ENCODE measurements around the gene IFNG. TPM values are rescaled to one million over a fixed set of nuclear protein-coding genes. Genes with fewer than 3 reads are reported as not detected.
"Not testable (repeated sequence)": the region's sequence is repeated elsewhere in the genome, so short reads cannot be mapped to it uniquely, and the experiment has no call there.

The IFNG gene
- total RNA-seq (1 to 10 TPM; 2.9 to 3.2 TPM), total RNA-seq (0.24 to 3,972 (median 18.2) reads per million in 172 experiments)
- polyA plus RNA-seq (2013, experiment 1 of 2): 4.0 TPM
- polyA plus RNA-seq (2013, experiment 2 of 2): 25.3 TPM

- H3K4me3 Mint-ChIP-seq: peak within 1 kb of the TSS; percentile 34
- H3K9me3 Mint-ChIP-seq: no peaks in the 10 kb centered on the region
- peak within 1 kb of the TSS; percentile 67 for H3K27ac Mint-ChIP-seq
- Histone ChIP-seq H3K36me3 (ENCODE audit: insufficient read depth, low read length) (no peaks in the 10 kb centered on the region), H3K27ac (ENCODE audit: low read depth in 1 of 2, low read length in 2 of 2) (no peak within 1 kb of the TSS), H3K4me1 (ENCODE audit: insufficient read depth, low read length) (peaks cover 6% of the 10 kb centered on the region), H3K9me3 (ENCODE audit: control insufficient read depth in 1 of 2, insufficient read depth in 1 of 2, low read length in 2 of 2) (no peaks in the 10 kb centered on the region), H3K4me3 (ENCODE audit: low read length) (peak within 1 kb of the TSS; percentile 38), H3K27me3 (ENCODE audit: control insufficient read depth in 1 of 2, insufficient read depth in 2 of 2, low read length in 2 of 2) (no peaks in the 10 kb centered on the region)
- H3K36me3 Mint-ChIP-seq (ENCODE audit: low read depth): no peaks in the 10 kb centered on the region
- peaks cover 18% of the 10 kb centered on the region for H3K4me1 Mint-ChIP-seq (ENCODE audit: low read depth)
- ChIA-PET CTCF (interaction anchor here (1.5 kb wide), 2 partner anchors 119 to 153 kb away, joined by 3 read pairs; no protein-coding TSS in a partner anchor), POLR2A (interaction anchor here (0.5 kb wide), 1 partner anchor 12 kb away, joined by 3 read pairs; no protein-coding TSS in a partner anchor)
- DNase-seq (peak in 3 of 14 experiments; percentile 68 to 85 (median 77)), ATAC-seq (ENCODE audit: poor library complexity) (peak; percentile 59)
- intact Hi-C loops (cut with DNase I, micrococcal nuclease): loop anchor here (2.0 to 5.0 kb wide), 2 partner anchors 47 to 117 kb away; no protein-coding TSS in a partner anchor
- no peak for TF ChIP-seq CTCF (IDR thresholded peaks at IDR 0.05)
- H3K27me3 Mint-ChIP-seq: no peaks in the 10 kb centered on the region
Measured at GRCh38 chr12:68159681-68160304, at the start of gene IFNG. Gene IFNG, minus strand, starts transcription at chr12:68159740. Its CDS starts 125 bp downstream, at chr12:68159615.

DNA sequence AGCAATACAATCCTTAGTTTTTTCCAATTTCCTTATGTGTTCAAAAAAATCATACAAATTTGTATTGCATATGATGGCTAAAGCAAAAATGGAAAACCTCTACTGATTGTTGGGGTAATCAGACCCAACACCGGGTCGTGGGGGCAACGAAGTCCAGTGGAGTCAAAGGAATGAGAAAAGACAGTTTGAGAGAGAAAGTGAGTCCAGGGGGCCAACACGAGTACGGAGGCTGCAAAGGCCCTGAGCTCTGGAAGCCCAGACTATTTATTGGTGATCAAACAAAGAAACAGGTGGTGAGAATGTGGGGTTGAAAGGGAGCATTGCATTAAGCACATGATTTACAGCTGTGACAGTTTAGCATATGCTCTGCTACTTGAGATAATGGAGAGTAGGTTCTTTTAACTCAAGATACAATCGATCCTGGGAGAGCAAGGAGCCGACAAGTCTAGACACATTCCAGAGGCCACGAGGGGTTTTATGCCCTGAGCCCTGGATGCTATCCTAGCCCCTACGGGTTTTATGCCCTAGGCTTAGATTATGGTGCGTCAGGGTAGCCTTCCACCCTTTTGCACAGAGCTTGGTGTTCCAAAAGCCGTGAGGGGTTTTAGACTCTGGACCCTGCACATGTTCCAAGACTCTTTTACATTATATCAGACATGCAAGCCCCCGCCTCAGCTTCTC, 49.6 kb upstream of the IFNG start:
- H3K4me3 Mint-ChIP-seq; ATAC-seq (ENCODE audit: poor library complexity); DNase-seq; H3K36me3 ChIP-seq (ENCODE audit: insufficient read depth, low read length); H3K27ac ChIP-seq (ENCODE audit: low read depth in 1 of 2, low read length in 2 of 2); intact Hi-C loops (cut with DNase I, micrococcal nuclease); POLR2A ChIA-PET; H3K4me1 ChIP-seq (ENCODE audit: insufficient read depth, low read length); H3K27me3 ChIP-seq (ENCODE audit: control insufficient read depth in 1 of 2, insufficient read depth in 2 of 2, low read length in 2 of 2); H3K4me3 ChIP-seq (ENCODE audit: low read length); H3K9me3 Mint-ChIP-seq; H3K27ac Mint-ChIP-seq; CTCF ChIA-PET; H3K9me3 ChIP-seq (ENCODE audit: control insufficient read depth in 1 of 2, insufficient read depth in 1 of 2, low read length in 2 of 2); H3K36me3 Mint-ChIP-seq (ENCODE audit: low read depth): not testable (repeated sequence)
- Mint-ChIP-seq H3K27me3 (peaks cover 10% of the 10 kb centered on the region), H3K4me1 (ENCODE audit: low read depth) (peaks cover 14% of the 10 kb centered on the region)

DNA sequence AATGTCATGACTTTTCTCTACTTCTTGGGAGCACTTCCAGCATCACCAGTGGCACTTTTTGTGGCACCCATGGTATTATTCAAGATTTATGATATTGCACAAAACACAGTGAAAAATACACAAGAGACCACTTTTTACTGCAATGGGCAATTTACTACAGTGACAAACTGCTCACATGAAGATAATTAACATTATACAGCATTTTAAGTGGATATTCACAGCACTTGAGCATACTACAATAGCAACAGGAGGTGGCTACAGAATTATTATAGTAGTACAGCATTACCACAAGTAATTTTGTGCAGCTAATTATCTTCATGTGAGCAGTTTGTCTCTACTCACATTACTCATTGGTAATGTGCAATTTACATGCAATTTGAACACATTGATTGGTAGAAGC, 47.7 kb upstream of the IFNG start:
- Mint-ChIP-seq H3K4me1 (ENCODE audit: low read depth) (peaks cover 27% of the 10 kb centered on the region), H3K9me3 (peaks cover 3% of the 10 kb centered on the region), H3K27me3 (peaks cover 3% of the 10 kb centered on the region), H3K27ac (no peak overlapping the region), H3K4me3 (no peak overlapping the region), H3K36me3 (ENCODE audit: low read depth) (no peaks in the 10 kb centered on the region)
- DNase-seq (no peak), ATAC-seq (ENCODE audit: poor library complexity) (no peak)
- ChIA-PET POLR2A (no interaction called here), CTCF (no interaction called here)
- H3K4me1 ChIP-seq (ENCODE audit: insufficient read depth, low read length): peaks cover 14% of the 10 kb centered on the region
- no peaks in the 10 kb centered on the region for H3K9me3 ChIP-seq (ENCODE audit: control insufficient read depth in 1 of 2, insufficient read depth in 1 of 2, low read length in 2 of 2)
- TF ChIP-seq CTCF (IDR thresholded peaks at IDR 0.05): no peak
- intact Hi-C loops (cut with DNase I, micrococcal nuclease): no loop called here
- H3K4me3 ChIP-seq (ENCODE audit: low read length): no peak overlapping the region
- no peaks in the 10 kb centered on the region for H3K27me3 ChIP-seq (ENCODE audit: control insufficient read depth in 1 of 2, insufficient read depth in 2 of 2, low read length in 2 of 2)
- no peak overlapping the region for H3K27ac ChIP-seq (ENCODE audit: low read depth in 1 of 2, low read length in 2 of 2)
- H3K36me3 ChIP-seq (ENCODE audit: insufficient read depth, low read length): no peaks in the 10 kb centered on the region

Data from CD4-positive, alpha-beta T cell (primary cell).